ENCODE results near the gene REEP3.
"Not testable (repeated sequence)": the region's sequence is repeated elsewhere in the genome, so short reads cannot be mapped to it uniquely, and the experiment has no call there.

Gene REEP3

DNA sequence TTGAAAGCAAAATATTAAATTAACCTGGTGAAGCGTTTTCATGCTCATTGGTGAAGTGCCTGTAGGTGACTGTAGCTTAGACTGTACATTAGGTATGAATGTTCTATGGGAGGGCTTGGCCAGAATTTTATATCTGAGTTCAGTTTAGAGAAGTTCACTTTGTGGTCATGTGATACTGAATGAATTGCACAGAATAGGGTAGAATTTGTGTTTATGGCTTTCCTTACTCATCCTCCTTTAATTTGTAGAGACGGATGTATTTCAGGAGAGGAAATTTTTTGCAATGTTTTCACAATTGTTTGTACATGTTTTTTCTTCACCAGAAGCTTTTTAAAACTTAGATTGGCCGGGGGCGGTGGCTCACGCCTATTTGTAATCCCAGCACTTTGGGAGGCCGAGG, 32.3 kb downstream of the REEP3 start:
- DNase-seq: no peak

DNA sequence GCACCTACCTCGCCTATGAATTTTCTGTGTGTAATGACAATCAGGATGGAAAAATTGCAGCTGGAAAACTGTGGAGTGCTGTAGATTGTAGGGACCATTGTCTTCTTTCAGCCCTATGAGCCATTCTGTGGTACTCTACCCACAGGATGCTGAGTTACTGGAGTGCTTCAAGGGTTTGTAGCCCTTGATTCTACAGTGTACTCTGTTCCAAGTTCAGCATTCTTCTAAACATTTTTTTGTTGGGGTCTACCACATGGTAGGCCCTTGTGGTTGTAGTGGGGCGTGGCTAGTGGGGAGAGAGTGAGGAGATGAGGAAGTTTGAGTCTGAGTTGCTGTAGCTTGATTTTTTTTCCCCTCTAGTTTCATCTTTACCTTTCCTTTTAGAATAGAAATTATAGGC, 33.5 kb downstream of the REEP3 start:
- no peak for DNase-seq

DNA sequence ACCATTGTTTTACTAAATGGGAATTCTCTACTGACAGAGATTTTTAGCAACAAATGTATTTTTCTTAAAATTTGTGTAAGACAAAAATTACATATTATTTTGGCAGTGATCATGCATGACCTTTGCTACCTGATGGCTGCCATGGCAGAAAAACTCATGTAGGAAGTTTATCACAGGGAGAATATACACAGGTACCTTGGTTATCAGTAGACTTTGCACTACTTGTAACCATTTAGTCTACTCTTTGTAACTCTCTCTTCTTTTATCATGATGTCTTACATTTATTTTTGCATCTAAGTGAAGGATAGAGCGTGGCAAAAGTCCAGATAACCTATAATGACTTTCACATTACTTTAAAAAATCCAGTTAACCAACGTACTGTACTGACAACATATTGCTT, 34.1 kb downstream of the REEP3 start:
- no peak for DNase-seq

DNA sequence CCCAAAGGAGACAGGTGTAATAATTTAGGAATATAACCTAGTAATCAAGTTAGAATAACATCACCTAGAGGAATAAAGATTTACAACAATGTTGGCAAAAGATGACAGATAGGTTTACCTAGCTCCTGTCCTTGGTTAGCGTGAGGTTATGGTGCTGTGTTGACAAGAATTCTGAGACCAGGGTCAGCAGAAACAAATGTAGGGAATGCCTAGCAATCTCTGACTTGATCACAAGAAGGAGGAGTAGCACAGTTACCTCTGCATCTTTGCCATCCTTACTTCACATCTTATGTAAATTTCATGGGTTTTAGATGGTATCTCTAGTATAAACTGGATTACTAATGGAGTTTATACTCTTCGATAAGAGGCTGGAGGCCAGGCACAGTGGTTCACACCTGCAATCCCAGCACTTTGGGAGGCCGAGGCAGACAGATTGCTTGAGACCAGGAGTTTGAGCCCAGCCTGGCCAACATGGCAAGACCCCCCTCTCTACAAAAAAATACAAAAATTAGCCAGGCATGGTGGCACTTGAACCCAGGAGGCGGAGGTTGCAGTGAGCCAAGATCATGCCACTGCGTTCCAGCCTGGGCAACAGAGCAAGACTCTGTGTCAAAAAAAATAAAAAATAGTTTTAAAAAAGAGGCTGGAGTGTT, 37.1 kb downstream of the REEP3 start:
- no peak for DNase-seq

DNA sequence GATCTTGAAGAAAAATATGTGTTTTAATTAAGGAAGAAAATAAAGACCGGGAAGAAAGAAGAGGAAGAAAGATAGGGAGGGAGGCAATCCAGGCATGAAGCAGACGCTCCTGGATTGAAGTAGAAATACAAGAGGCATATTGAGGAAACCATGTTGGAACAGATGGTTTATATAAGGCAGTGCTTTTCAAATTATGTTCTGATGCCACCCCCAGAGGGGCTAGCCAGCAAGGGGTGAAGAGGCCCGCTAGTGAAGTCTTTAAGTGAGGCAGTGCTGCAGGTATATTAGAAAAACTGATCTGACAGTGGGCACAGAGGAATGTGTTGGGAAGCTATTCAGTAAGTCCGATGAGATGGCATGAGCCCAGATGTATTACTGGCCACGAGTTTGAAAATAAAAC, 40.1 kb downstream of the REEP3 start:
- DNase-seq: no peak

DNA sequence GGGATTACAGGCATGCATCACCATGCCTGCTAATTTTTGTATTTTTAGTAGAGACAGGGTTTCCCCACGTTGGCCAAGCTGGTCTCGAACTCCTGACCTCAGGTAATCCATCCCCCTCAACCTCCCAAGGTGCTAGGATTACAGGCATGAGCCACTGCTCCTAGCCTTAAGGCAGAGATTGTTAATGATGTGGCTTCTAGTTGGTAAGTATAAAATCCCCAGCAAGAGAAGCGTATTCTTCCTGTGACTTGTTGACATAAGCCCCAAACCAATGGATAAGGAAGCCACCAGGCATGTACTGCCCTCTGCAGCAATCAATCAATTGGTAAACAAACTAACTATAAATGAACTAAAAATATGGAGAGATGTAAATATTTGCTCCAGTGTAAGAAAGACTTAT, 41.2 kb downstream of the REEP3 start:
- no peak for DNase-seq

DNA sequence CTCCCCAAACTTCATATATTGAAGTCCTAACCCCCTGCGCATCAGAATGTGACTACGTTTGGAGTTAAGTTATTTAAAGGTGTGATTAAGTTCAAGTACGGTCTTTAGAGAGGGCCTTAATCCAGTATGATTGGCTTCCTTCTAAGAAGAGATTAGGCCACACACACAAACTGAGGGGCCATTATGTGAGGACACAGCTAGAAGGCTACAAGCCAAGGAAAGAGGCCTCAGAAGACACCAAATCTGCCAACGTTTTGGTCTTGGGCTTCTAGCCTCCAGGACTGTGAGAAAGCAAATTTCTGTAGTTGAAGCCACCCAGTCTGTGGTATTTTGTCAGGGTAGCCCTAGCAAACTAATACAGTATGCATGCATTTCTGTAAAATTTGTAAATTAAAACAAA, 41.7 kb downstream of the REEP3 start:
- DNase-seq: no peak

DNA sequence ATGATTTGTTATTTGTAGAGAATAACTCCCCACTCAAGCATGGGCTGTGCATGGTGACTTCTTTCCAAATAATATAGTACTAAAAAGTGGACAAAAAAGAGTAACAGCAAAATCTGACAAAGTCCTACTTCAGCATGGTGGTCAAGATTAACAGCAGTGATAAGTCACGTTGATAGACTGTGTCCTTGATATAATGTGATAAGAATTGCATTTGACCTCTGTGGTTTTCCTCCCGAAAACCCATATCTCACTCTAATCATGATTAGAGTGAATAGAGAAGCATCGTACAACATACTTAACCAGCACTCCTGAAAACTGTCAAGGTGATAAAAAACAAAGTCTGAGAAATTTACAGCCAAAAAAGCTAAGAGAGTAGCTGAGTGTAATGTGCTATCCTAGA, 42.4 kb downstream of the REEP3 start:
- no peak for DNase-seq

DNA sequence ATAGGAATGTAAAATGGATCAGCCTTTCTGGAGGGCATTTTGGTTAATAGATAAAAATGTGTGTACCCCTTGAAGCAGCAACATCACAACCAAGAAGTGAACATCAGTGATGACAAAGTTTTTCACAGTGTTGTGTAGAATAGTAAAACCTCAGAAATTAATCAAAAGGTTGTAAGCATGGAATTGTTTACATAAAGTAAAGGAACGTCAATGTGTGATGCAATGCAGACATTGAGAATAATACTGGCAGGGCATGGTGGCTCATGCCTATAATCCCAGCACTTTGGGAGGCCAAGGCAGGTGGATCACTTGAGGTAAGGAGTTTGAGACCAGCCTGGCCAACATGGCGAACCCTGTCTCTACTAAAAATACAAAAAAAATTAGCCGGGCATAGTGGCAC, 43.5 kb downstream of the REEP3 start:
- DNase-seq: not testable (repeated sequence)

DNA sequence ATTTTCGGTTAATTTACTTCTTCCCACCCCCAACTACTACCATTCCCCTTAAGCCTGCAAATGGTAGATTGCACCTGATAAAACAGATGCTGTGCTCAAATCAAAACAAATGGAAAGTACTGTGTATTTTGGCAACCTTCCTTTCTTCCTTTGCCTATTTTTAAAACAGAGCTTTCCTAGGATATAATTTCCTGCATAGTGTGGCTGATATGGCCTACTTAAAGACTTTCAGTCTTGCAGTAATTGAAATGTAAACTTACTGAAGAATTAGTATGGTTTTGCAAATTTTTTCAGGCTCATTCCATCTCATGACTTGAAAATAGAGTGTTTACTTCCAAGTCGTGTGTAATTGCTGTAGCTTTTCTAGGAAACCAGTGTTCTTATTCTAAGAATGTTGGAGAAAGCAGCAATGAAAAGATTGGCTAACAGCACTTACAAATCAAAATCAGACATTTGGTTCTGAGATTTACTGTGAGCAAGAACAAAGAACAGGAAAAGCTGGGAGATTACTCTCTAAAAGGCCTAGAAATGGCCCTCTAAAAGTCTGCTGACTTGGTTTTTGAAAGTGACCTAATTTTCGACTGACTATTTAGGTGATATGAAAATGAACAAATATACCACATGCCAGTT, 52.0 kb downstream of the REEP3 start:
- no peak for DNase-seq

DNA sequence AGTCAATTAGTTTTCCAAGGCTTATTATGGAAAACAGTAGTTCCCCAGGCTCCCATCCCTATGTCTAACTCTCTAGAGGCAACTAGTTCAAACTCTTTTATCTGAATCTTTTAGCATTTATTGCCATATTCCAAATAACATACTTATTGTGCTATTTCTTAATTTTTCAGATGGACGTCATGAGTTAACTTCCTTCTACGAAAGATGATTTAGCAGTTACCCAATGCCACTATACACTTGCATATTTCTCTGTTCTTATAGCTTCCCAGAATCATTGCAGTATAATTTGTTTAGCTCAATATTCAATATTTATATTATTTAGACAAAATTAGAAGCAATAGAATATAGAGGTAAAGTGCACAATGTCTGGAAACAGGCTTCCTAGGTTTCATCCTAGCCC, 52.8 kb downstream of the REEP3 start:
- no peak for DNase-seq

DNA sequence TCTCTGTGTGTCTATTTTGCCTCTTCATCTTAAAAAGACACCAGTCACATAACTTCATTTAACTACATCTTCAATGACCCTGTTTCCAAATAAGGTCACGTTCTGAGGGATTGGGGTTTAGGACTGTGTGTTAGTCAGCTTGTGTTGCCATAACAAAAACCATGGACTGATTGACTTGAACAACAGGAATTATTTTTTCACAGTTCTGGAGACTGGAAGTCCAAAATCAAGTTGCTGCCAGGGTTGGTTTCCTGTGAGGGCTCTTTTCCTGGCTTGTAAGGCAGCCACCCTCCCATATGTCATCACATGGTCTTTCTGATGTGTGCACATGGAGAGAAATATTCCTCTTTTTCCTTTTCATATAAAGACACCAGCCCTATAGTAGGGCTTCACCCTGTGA, 55.3 kb downstream of the REEP3 start:
- DNase-seq: no peak

DNA sequence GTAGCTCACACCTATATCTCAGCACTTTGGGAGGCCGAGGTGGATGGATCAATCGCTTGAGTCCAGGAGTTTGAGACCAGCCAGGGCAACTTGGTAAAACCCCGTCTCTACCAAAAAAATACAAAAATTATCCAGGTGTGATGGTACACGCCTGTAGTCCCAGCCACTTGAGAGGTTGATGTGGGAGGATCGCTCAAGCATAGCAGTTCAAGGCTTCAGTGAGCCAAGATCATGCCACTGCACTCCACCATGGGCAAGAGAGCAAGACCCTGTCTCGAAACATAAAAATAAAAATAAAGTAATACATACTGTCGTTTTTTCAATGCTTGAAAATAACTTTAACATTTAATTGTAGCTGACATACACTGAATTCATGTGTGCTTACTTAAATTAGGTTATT, 57.3 kb downstream of the REEP3 start:
- DNase-seq: no peak

DNA sequence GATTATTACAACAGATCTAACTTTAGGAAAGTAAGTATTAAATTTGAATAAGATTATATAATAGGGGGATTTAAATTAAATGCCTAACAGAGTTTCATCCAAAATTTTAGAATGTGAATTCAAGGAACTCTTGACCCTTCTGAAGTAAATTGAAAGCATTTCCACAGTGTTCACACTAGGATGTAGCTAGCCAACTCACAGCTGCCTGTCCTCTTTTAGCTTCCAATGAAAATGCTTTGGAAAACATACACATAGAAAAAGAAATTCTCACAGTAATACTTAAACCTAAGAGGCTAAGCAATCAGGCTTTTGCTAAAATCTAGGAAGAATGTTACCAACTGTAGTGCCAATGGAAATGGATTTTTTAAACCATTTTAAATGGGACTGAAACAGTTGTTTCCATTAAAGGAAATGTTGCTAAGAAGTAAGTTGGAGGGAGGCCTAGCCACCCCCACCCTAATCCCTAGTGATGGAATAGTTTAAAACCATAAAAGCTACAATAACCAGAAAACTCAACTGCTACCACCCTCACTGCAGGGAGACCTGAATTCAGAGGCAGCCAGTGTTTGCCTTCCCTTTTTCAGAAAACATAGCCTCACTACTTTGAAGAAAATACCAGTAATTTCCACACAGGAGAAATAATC, 58.3 kb downstream of the REEP3 start:
- DNase-seq: no peak

DNA sequence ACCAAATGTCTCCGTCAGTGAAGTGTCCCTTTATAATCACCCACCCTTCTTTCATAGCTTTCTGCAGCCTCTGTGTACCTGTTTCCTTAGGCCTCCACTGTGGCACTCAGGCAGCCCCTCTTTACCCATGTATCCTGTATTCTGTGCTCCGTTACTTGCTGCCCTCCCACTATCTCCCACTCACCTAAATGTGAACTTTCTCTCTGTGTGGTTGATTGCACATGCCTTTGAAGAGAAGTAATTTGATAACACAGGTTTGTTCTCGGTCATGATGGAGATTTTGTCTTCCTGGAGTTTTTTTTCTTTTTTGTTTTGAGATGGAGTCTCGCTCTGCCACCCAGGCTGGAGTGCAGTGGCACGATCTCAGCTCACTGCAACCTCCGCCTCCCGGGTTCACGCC, 61.5 kb downstream of the REEP3 start:
- DNase-seq: no peak

DNA sequence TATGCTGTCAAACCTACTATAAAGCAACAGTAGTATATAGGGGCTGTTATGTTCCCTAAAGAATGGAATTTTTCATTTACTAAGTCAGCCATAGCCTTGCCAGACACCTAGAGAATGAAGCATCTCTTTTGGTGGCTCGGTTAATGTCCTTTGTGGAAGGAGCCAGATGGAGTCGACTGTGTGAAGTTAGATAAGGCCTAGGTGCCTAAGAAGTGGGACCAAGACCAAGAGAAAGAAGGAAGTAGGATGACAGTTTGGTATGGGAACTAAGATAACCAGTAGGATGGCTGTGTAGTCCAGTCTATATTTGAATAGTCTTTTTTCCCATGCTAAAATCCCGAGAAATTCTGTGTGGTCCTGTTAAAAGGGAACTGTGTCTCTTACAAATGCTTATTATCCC, 62.2 kb downstream of the REEP3 start:
- no peak for DNase-seq

DNA sequence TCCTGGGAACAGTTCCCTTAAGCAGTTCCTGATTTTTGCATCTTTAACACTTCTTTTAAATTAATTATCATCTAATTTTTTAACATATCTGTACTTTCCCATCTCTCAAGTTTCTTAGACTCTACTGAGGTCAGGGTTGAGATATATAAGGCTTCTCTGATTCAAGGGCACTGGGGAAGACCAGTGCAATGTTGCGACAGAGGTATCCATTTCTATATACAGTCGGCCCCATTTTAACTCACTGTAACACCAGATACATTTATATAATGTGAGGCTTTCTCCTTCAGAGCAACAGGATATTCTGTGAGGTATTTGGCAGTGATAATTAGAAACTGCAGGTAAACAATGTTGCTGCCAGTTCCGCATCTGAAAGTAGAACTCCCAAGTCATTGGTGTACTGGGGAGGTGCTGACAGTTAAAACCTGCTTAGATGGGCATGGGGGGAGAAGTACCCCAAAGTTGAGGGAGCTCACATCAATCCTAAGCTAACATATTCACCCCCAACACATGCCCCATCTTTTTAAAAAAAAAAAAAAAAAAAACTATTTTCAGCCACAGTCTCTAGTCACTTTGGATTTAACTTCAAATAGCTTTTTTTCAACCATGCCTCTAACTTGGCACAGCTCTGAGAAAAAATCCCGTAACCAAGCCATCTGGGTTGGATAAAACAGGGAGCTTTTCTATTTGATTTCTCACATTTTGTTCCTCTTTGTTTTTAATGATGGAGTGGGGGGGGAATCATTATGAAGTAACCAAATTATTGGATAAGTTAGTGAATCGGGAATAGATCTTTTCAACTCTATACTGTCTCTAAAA, 62.9 kb downstream of the REEP3 start:
- no peak for DNase-seq

DNA sequence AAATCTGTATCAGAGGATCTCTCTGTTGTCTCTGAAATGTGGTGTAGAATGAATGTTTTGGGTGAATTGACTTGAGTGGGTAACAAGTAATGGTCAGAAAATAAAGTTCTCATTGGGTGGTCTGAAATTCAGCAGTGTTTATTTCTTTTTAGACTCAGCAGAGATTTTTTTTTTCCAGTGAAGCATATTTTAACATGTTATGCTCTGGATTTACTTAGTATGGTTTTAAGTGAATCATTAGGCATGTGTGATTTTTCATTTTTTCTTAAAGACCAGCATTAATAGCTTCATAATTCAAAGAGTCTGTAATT, 63.5 kb downstream of the REEP3 start:
- no peak for DNase-seq

DNA sequence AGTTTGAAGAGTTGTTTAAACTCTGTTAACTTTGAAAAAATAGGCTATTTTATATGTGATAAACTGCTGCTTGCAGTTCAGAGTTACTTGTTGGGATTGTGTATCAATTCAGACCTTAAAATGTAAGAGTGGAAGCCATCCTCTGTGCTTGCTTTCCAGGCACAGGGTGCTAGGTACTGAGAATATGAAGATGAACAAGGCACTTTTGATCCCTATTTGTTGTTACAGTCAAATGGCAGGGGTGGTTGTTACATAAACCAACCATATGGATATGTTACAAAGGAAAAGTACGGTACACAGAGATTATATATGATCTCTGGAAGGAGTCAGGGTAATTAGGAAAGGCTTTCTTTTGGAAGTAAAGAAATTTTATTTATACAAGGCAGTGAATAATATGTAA, 63.8 kb downstream of the REEP3 start:
- no peak for DNase-seq

DNA sequence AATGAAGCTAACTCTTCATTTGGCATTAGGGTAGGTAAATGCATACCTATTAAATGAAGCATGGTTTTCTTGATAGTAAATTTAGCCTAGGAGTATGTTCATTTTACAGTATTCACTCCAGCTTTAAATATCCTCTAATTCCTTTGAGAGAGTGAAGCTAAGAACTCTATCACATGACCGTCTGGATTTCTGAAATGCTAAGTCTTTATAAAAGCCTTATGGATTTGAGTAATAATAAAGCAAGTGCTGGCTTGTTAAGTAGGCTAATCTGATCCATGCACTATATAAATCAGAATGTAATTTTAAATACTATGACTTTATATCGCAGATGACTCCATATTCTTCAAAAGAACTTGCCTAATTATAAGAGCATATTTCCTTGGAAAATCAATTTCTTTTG, 64.8 kb downstream of the REEP3 start:
- no peak for DNase-seq

DNA sequence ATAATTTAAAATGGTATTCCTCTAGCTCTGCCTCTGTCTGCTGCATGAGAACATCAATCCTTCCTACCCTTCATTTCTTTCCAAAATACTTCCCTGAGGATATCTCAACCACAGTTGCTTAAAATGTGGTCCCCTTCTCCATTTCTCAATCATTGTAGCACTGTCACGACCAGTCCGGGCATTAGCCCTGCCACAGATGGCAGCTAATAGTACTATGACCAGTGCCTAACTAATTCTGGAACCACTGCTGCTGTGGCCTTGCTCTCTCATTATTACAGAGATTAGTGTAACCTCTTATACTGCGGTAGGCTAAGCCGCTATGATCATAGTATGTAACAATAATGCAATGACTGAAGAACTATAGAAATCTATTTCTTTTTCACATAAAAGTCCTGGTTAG, 66.0 kb downstream of the REEP3 start:
- DNase-seq: no peak

DNA sequence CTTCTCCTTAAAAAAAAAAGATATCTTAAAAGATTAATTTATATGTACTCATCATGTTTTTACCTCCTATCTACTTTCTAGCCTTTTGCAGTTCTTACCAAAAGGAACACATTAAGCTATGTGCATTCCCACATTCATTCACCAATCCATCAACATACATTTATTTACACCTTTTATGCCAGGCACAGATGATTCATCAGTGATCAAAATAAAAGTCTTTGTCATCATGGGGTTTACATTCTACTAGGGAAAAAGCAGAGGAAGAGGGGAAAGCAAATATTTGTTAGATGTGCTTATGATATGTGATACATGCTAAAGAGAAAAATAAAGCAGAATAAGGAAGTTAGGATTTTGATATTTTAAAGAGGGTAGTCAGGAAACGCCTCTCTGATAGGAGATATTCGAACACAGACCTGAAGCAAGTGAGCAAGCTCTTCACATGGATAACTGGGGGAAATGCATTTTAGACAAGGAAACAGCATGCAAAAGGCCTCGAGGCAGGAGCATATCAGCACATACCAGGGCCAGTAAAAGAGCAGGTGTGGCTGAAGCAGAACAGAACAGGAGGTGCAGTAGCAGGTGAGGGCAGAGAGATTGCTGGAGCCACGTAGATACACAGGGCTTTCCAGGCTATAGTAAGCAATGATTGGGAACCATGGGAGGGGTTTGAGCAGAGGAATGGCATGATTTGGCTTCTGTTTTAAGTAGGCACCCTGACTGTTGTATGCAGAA, 67.4 kb downstream of the REEP3 start:
- DNase-seq: no peak

DNA sequence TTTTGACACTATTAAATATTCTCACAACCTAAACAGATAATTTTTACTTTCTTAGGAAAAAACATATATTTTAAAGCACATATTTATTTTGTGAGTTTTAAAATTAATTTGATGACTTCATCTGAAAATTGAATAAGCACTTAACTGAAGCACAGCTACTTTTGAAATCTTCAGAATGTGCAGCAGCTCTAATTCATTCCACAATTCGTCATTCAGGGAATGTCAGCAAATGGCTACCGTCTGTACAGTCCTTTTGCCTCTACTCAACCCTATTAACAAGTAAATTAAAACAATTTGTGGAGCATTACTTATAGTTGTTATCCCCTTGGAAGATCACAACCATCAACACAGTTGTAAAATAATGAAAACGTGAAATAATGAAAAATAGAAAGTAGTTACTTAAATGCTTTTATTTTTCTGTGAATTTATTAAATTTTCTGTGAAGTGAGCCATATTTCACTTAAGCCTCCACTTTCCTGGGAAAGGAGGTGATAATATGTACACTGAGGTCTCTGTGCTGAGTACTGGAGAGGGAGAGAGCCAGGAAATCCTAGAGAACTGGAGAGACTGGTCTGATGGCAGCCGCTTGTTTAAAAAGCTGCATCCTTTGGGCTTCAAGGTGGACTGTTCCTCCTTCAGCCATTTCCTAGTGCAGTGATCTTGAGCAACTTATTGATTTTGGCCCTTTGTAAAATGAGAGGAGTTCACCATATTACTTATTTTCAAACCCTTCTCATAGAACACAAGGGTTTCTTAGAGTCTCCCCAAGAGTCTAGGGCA, 70.6 kb downstream of the REEP3 start:
- DNase-seq: no peak
